Measurements from ENCODE around the gene MYO16.

MYO16 gene

DNA sequence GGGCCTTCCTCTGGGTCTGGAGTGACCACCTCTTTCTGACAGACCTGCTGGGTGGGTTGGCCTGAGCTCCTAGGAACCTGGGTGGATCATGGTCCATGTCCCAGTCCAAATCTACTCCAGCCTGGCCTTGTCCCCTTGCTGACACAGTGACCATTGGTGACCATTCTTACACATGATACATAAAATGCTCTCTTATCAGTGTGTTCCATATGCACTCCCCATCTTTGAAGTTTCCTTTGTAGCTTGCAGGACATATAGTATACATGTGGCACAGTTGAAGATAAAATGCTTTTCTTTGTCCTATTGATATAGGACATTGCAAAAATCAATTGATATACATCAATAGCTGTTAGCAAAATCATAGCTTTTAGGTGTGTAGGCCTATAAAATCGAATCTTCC is 291.8 kb downstream of the MYO16 start:
- H3K4me2 ChIP-seq (ENCODE audit: low read depth, low read length, poor library complexity, severe bottlenecking) = no peak overlapping the region
- H3K36me3 ChIP-seq (ENCODE audit: low read length) = no peaks in the 10 kb centered on the region
- no peak for TF ChIP-seq EZH2phosphoT487 (conservative IDR thresholded peaks at IDR 0.05; ENCODE audit: low read length)
- TF ChIP-seq, protein P1, sequence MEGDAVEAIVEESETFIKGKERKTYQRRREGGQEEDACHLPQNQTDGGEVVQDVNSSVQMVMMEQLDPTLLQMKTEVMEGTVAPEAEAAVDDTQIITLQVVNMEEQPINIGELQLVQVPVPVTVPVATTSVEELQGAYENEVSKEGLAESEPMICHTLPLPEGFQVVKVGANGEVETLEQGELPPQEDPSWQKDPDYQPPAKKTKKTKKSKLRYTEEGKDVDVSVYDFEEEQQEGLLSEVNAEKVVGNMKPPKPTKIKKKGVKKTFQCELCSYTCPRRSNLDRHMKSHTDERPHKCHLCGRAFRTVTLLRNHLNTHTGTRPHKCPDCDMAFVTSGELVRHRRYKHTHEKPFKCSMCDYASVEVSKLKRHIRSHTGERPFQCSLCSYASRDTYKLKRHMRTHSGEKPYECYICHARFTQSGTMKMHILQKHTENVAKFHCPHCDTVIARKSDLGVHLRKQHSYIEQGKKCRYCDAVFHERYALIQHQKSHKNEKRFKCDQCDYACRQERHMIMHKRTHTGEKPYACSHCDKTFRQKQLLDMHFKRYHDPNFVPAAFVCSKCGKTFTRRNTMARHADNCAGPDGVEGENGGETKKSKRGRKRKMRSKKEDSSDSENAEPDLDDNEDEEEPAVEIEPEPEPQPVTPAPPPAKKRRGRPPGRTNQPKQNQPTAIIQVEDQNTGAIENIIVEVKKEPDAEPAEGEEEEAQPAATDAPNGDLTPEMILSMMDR (IDR thresholded peaks at IDR 0.05; ENCODE audit: insufficient read depth, low read length, poor library complexity, severe bottlenecking) = no peak
- no peaks in the 10 kb centered on the region for H4K20me1 ChIP-seq (ENCODE audit: low read depth, low read length)
- H3K27me3 ChIP-seq (ENCODE audit: low read length) = no peaks in the 10 kb centered on the region
- H2AFZ ChIP-seq (ENCODE audit: low read depth, low read length, severe bottlenecking) = no peak overlapping the region
- no peaks in the 10 kb centered on the region for H3K9me2 ChIP-seq (replicated peaks; ENCODE audit: insufficient read depth, low read length)
- H3K9ac ChIP-seq (ENCODE audit: low read length) = no peak overlapping the region
- no peaks in the 10 kb centered on the region for H3K9me3 ChIP-seq (ENCODE audit: insufficient read depth, low read length)
- no peak overlapping the region for H3K4me3 ChIP-seq (ENCODE audit: insufficient read depth, low read length, poor library complexity, severe bottlenecking)
- no peak overlapping the region for H3K27ac ChIP-seq (ENCODE audit: low read depth, low read length)
- H3F3A ChIP-seq (ENCODE audit: insufficient read depth) = no peaks in the 10 kb centered on the region
- no peaks in the 10 kb centered on the region for H3K79me2 ChIP-seq (ENCODE audit: insufficient read depth, low read length)

- Histone ChIP-seq H3K9me3 (ENCODE audit: insufficient read depth, low read length) (no peaks in the 10 kb centered on the region), H3K27me3 (ENCODE audit: low read length) (no peaks in the 10 kb centered on the region), H3K9ac (ENCODE audit: low read length) (no peak overlapping the region), H3K27ac (ENCODE audit: low read depth, low read length) (no peak overlapping the region), H3K9me2 (replicated peaks; ENCODE audit: insufficient read depth, low read length) (no peaks in the 10 kb centered on the region), H3K79me2 (ENCODE audit: insufficient read depth, low read length) (no peaks in the 10 kb centered on the region), H4K20me1 (ENCODE audit: low read depth, low read length) (no peaks in the 10 kb centered on the region), H2AFZ (ENCODE audit: low read depth, low read length, severe bottlenecking) (no peak overlapping the region), H3K4me2 (ENCODE audit: low read depth, low read length, poor library complexity, severe bottlenecking) (no peak overlapping the region), H3K36me3 (ENCODE audit: low read length) (no peaks in the 10 kb centered on the region), H3F3A (ENCODE audit: insufficient read depth) (no peaks in the 10 kb centered on the region), H3K4me3 (ENCODE audit: insufficient read depth, low read length, poor library complexity, severe bottlenecking) (no peak overlapping the region)
- no peak for TF ChIP-seq EZH2phosphoT487 (conservative IDR thresholded peaks at IDR 0.05; ENCODE audit: low read length)
- TF ChIP-seq, protein P1 (IDR thresholded peaks at IDR 0.05; ENCODE audit: insufficient read depth, low read length, poor library complexity, severe bottlenecking) = no peak
These were observed 292.7 kb downstream of the MYO16 start for GRCh38 chr13:108922108-108922507.

DNA sequence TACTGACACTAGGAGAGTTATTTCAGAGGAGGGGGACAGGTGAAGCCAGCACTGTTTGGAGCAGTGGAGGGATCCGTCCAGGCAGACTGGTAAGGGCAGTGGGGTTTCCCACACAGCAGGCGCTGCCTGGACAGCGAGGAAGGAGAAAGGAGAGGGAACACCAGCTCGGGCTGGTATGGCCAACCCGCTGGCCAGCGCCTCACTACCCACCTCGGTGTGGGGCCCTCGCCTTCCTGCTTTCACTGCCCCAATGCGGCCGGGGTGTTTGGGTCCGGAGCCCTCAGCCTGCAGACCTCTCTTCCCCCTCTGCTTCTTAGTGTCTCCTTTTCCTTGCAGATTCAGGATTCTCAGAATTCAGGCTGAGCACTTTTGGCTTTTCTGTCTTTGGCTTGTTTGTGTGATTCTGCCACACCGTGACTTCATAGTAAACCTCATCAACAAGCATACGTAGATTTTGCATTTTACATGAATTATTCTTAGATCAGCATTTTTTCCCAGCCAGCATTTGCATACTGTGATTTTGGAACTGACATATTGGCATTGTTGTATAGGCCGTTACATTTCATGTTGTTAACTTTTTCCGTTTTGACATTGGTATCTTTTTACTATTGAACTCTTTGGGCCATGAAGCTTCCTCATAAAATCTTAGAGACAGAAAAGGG is 294.1 kb downstream of the MYO16 start:
- Histone ChIP-seq H3K9me2 (replicated peaks; ENCODE audit: insufficient read depth, low read length) (no peaks in the 10 kb centered on the region), H3K27ac (ENCODE audit: low read depth, low read length) (no peak overlapping the region), H3K36me3 (ENCODE audit: low read length) (no peaks in the 10 kb centered on the region), H2AFZ (ENCODE audit: low read depth, low read length, severe bottlenecking) (no peak overlapping the region), H3K4me3 (ENCODE audit: insufficient read depth, low read length, poor library complexity, severe bottlenecking) (no peak overlapping the region), H4K20me1 (ENCODE audit: low read depth, low read length) (no peaks in the 10 kb centered on the region), H3K4me2 (ENCODE audit: low read depth, low read length, poor library complexity, severe bottlenecking) (no peak overlapping the region), H3K27me3 (ENCODE audit: low read length) (no peaks in the 10 kb centered on the region), H3F3A (ENCODE audit: insufficient read depth) (no peaks in the 10 kb centered on the region), H3K79me2 (ENCODE audit: insufficient read depth, low read length) (no peaks in the 10 kb centered on the region), H3K9me3 (ENCODE audit: insufficient read depth, low read length) (no peaks in the 10 kb centered on the region), H3K9ac (ENCODE audit: low read length) (no peak overlapping the region)
- TF ChIP-seq, protein P1 (IDR thresholded peaks at IDR 0.05; ENCODE audit: insufficient read depth, low read length, poor library complexity, severe bottlenecking) = no peak
- no peak for TF ChIP-seq EZH2phosphoT487 (conservative IDR thresholded peaks at IDR 0.05; ENCODE audit: low read length)
